Esophagus (tissue), 2 donors: Measurements from ENCODE around the gene TMA7. TPM values are rescaled to one million over a fixed set of nuclear protein-coding genes. Genes with fewer than 3 reads are reported as not detected.

Source experiments
- H3K27ac ChIP-seq, 2 donors: one replicate each; pipeline ENCODE4 v1.5.1; 2013; ENCODE audit warnings: low read depth in 2 of 2, mild to moderate bottlenecking in 2 of 2, inconsistent platforms in 1 of 2, low read length in 1 of 2, moderate library complexity in 1 of 2
- H3K27me3 ChIP-seq, 2 donors: one replicate each; pipeline ENCODE4 v1.6.1; 2013; ENCODE audit warnings: low read length in 2 of 2, control low read depth in 1 of 2, mild to moderate bottlenecking in 1 of 2; ENCODE audit not compliant: insufficient read depth in 2 of 2, control insufficient read depth in 1 of 2
- H3K36me3 ChIP-seq, 2 donors: one replicate each; pipeline ENCODE4 v1.6.1; 2013; ENCODE audit warnings: low read length in 1 of 2; ENCODE audit not compliant: control insufficient read depth in 2 of 2, insufficient read depth in 2 of 2
- H3K4me1 ChIP-seq, 2 donors: one replicate each; pipeline ENCODE4 v1.6.1; 2013; ENCODE audit warnings: low read length in 1 of 2; ENCODE audit not compliant: control insufficient read depth in 2 of 2, insufficient read depth in 2 of 2
- H3K4me3 ChIP-seq, 2 donors: one replicate each; pipeline ENCODE4 v1.5.1; 2013; ENCODE audit warnings: low read length in 2 of 2, mild to moderate bottlenecking in 2 of 2, low read depth in 1 of 2, moderate library complexity in 1 of 2
- H3K9me3 ChIP-seq, 2 donors: one replicate each; pipeline ENCODE4 v1.6.1; 2013; ENCODE audit warnings: mild to moderate bottlenecking in 2 of 2, low read depth in 1 of 2, low read length in 1 of 2, moderate library complexity in 1 of 2; ENCODE audit not compliant: control insufficient read depth in 2 of 2, insufficient read depth in 1 of 2
- WGBS, 2 donors: extraction: QIAGEN DNeasy Blood & Tissue Kit; methylation state at CpG; one replicate each; pipeline ENCODE4 v1.1.7; 2013; 5-methylcytosine and 5-hydroxymethylcytosine counted together
- polyA plus RNA-seq, 2 donors: library from polyadenylated mRNA; stranded (reverse); fragments of 200-250 nt; gene quantifications; one replicate each; pipeline ENCODE4 v1.2.3, GENCODE V29; 2013
- donor health status: healthy with polysubstance abuse.
- donor health status: Bipolar disorder and iron deficiency.

The TMA7 gene
- polyA plus RNA-seq, 2 donors: 364 to 613 TPM

GRCh38 chr3:48408823-48409281, 31.2 kb upstream of the TMA7 start:
- Histone ChIP-seq H3K27me3 (no peaks in the 10 kb centered on the region), H3K27ac (no peak overlapping the region), H3K4me1 (peaks cover 7 to 23% of the 10 kb centered on the region in 2 donors), H3K9me3 (no peaks in the 10 kb centered on the region), H3K4me3 (no peak overlapping the region), H3K36me3 (peaks cover 20 to 94% of the 10 kb centered on the region in 2 donors)
- 82 to 86% methylated on average over 4 of the region's 4 CpGs for WGBS, 2 donors

GRCh38 chr3:48409291-48410201, 30.5 kb upstream of the TMA7 start:
- Histone ChIP-seq H3K4me3 (no peak overlapping the region), H3K4me1 (peaks cover 7 to 28% of the 10 kb centered on the region in 2 donors), H3K27ac (no peak overlapping the region), H3K27me3 (no peaks in the 10 kb centered on the region), H3K9me3 (no peaks in the 10 kb centered on the region), H3K36me3 (peaks cover 14 to 95% of the 10 kb centered on the region in 2 donors)
- WGBS, 2 donors: 86 to 91% methylated on average over 31 of the region's 31 CpGs

GRCh38 chr3:48410205-48411040, 29.6 kb upstream of the TMA7 start:
- H3K36me3 ChIP-seq: peaks cover 15 to 95% of the 10 kb centered on the region in 2 donors
- no peaks in the 10 kb centered on the region for H3K27me3 ChIP-seq
- H3K9me3 ChIP-seq: no peaks in the 10 kb centered on the region
- no peak overlapping the region for H3K27ac ChIP-seq
- no peak overlapping the region for H3K4me3 ChIP-seq
- H3K4me1 ChIP-seq: peaks cover 7 to 25% of the 10 kb centered on the region in 2 donors
- 89 to 91% methylated on average over 16 of the region's 16 CpGs for WGBS, 2 donors

GRCh38 chr3:48411041-48411588, 28.9 kb upstream of the TMA7 start:
- H3K36me3 ChIP-seq: peaks cover 18 to 93% of the 10 kb centered on the region in 2 donors
- H3K27me3 ChIP-seq: no peaks in the 10 kb centered on the region
- no peak overlapping the region for H3K27ac ChIP-seq
- WGBS, 2 donors: 92 to 94% methylated on average over 9 of the region's 9 CpGs
- peaks cover 4 to 19% of the 10 kb centered on the region in 2 donors for H3K4me1 ChIP-seq
- H3K9me3 ChIP-seq: no peaks in the 10 kb centered on the region
- no peak overlapping the region for H3K4me3 ChIP-seq

- H3K27ac ChIP-seq: no peak overlapping the region
- H3K4me3 ChIP-seq: no peak overlapping the region
- peaks cover 23 to 92% of the 10 kb centered on the region in 2 donors for H3K36me3 ChIP-seq
- WGBS, 2 donors: 89 to 91% methylated on average over 11 of the region's 11 CpGs
- H3K9me3 ChIP-seq: no peaks in the 10 kb centered on the region
- H3K4me1 ChIP-seq: peaks cover 4 to 19% of the 10 kb centered on the region in 2 donors
- H3K27me3 ChIP-seq: no peaks in the 10 kb centered on the region
These were observed 28.3 kb upstream of the TMA7 start for GRCh38 chr3:48411606-48412374.

GRCh38 chr3:48412375-48413001, 27.6 kb upstream of the TMA7 start:
- Histone ChIP-seq H3K27ac (peak overlapping the region; percentile 70), H3K36me3 (peaks cover 25 to 92% of the 10 kb centered on the region in 2 donors)
- 70 to 84% methylated on average over 19 of the region's 19 CpGs for WGBS, 2 donors

GRCh38 chr3:48413086-48413485, 27.0 kb upstream of the TMA7 start:
- peaks cover 4 to 19% of the 10 kb centered on the region in 2 donors for H3K4me1 ChIP-seq
- peak overlapping the region; percentile 70 for H3K27ac ChIP-seq
- WGBS, 2 donors: 48 to 61% methylated on average over 8 of the region's 8 CpGs
- H3K9me3 ChIP-seq: peaks cover 0 to 2% of the 10 kb centered on the region in 2 donors
- H3K4me3 ChIP-seq: no peak overlapping the region
- H3K27me3 ChIP-seq: no peaks in the 10 kb centered on the region
- peaks cover 25 to 94% of the 10 kb centered on the region in 2 donors for H3K36me3 ChIP-seq

More at GRCh38 chr3:48412375-48413001, 27.6 kb upstream of the TMA7 start:
- no peaks in the 10 kb centered on the region for H3K27me3 ChIP-seq
- H3K4me3 ChIP-seq: no peak overlapping the region
- H3K9me3 ChIP-seq: no peaks in the 10 kb centered on the region
- H3K4me1 ChIP-seq: peaks cover 4 to 19% of the 10 kb centered on the region in 2 donors

- peaks cover 25 to 94% of the 10 kb centered on the region in 2 donors for H3K36me3 ChIP-seq
- peaks cover 4 to 19% of the 10 kb centered on the region in 2 donors for H3K4me1 ChIP-seq
- no peak overlapping the region for H3K4me3 ChIP-seq
- 67 to 81% methylated on average over 14 of the region's 14 CpGs for whole genome bisulfite sequencing, 2 donors
- H3K27me3 ChIP-seq: no peaks in the 10 kb centered on the region
- H3K9me3 ChIP-seq: peaks cover 0 to 2% of the 10 kb centered on the region in 2 donors
- H3K27ac ChIP-seq: peak overlapping the region; percentile 70
These were observed 26.4 kb upstream of the TMA7 start for GRCh38 chr3:48413611-48414010.
